Mesendoderm (in vitro differentiated cells): ENCODE data around the gene MAML1.

Source experiments
- DNase-seq: peaks from one replicate; pipeline ENCODE4 v3.0.0; 2013
- H2AK5ac ChIP-seq: 2 replicates; pipeline ENCODE4 v1.6.1; 2013; ENCODE audit warnings: low read length, inconsistent platforms
- H2BK120ac ChIP-seq: 2 replicates; pipeline ENCODE4 v1.6.1; 2013; ENCODE audit warnings: low read depth, mild to moderate bottlenecking, low read length, moderate library complexity, mixed read lengths
- H2BK15ac ChIP-seq: replicated peaks from 2 replicates; pipeline ENCODE4 v1.6.1; 2013; ENCODE audit warnings: low read depth, mild to moderate bottlenecking, moderate library complexity
- H2BK5ac ChIP-seq: 2 replicates; pipeline ENCODE4 v1.6.1; 2013; ENCODE audit warnings: low read length, inconsistent platforms
- H3K18ac ChIP-seq: 2 replicates; pipeline ENCODE4 v1.6.1; 2013; ENCODE audit warnings: mild to moderate bottlenecking, low read length, mixed read lengths
- H3K23ac ChIP-seq: one replicate; pipeline ENCODE4 v1.6.1; 2013; ENCODE audit warnings: low read length
- H3K27ac ChIP-seq: 2 replicates; pipeline ENCODE4 v1.5.1; 2013; ENCODE audit warnings: low read depth, mild to moderate bottlenecking, inconsistent platforms, low read length, moderate library complexity
- H3K27me3 ChIP-seq: 2 replicates; pipeline ENCODE4 v1.6.1; 2013; ENCODE audit warnings: low read length, control low read depth, mild to moderate bottlenecking, inconsistent platforms; ENCODE audit not compliant: insufficient read depth, poor library complexity
- H3K36me3 ChIP-seq: 2 replicates; pipeline ENCODE4 v1.6.1; 2013; ENCODE audit warnings: low read length, inconsistent platforms; ENCODE audit not compliant: control insufficient read depth, insufficient read depth
- H3K4ac ChIP-seq: one replicate; pipeline ENCODE4 v1.6.1; 2013; ENCODE audit warnings: low read depth, mild to moderate bottlenecking, low read length, moderate library complexity
- H3K4me1 ChIP-seq: 2 replicates; pipeline ENCODE4 v1.6.1; 2013; ENCODE audit warnings: low read depth, low read length, inconsistent platforms; ENCODE audit not compliant: control insufficient read depth
- H3K4me2 ChIP-seq: 2 replicates; pipeline ENCODE4 v1.6.1; 2013; ENCODE audit warnings: low read length
- H3K4me3 ChIP-seq: 2 replicates; pipeline ENCODE4 v1.5.1; 2013; ENCODE audit warnings: mild to moderate bottlenecking, low read length
- H3K56ac ChIP-seq: one replicate; pipeline ENCODE4 v1.6.1; 2013; ENCODE audit warnings: low read length
- H3K79me1 ChIP-seq: 2 replicates; pipeline ENCODE4 v1.6.1; 2013; ENCODE audit warnings: low read length, inconsistent platforms
- H3K79me2 ChIP-seq: 2 replicates; pipeline ENCODE4 v1.6.1; 2013; ENCODE audit warnings: mild to moderate bottlenecking, low read length; ENCODE audit not compliant: control insufficient read depth, insufficient read depth
- H3K9ac ChIP-seq: 2 replicates; pipeline ENCODE4 v1.6.1; 2013; ENCODE audit warnings: low read length, inconsistent platforms
- H4K5ac ChIP-seq: one replicate; pipeline ENCODE4 v1.6.1; 2013; ENCODE audit warnings: low read length
- H4K8ac ChIP-seq: one replicate; pipeline ENCODE4 v1.6.1; 2013; ENCODE audit warnings: low read depth, mild to moderate bottlenecking, control low read depth, low read length, moderate library complexity
- WGBS: extraction: QIAGEN DNeasy Blood & Tissue Kit; methylation state at CpG from one replicate; pipeline ENCODE4 v1.1.7; 2013; ENCODE audit warnings: low lambda C conversion rate, missing lambda C conversion rate; ENCODE audit not compliant: insufficient coverage; ENCODE audit errors: extremely low coverage; 5-methylcytosine and 5-hydroxymethylcytosine counted together

MAML1 gene

DNA sequence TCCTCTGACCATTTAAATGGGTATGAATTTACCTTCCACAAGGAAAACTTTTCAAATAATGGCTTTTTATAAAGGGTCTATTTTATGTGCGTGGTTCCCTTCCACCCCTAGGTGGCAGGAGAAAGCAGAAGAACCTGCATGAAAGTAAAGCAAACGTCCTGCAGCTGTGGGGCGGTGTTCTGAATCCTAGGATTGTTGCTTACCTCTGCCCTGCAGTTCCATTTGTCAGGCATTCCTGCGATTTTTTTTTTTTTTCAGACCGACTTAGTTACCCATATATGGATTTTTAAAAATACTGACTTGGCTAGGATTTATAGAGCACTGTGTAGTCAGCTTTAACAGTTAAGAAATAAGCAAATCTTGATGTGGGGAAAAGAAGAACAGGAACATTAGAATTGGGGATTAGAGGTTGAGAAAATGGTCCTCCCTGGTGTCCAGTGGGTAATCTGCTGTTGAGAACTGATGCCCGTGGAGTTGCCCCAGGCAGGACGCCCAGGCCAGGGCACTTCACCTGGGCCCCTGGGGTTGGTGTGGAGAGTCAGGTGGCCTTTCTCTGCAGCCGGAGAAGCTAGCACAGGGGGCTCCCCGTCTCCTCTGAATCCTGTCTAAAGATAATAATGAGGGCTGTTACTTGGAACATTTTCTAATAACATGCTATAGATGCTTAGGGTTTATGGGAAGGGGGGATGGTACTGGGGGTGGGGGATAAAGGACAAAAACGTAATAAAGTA, 30.8 kb downstream of the MAML1 start:
- Histone ChIP-seq H2BK15ac (no peak overlapping the region), H3K56ac (peak overlapping the region; percentile 39), H2AK5ac (no peak overlapping the region), H3K18ac (peak overlapping the region; percentile 53), H2BK120ac (no peak overlapping the region), H2BK5ac (no peak overlapping the region), H4K8ac (no peak overlapping the region), H3K27ac (no peak overlapping the region), H3K9ac (no peak overlapping the region), H3K79me1 (peaks cover 28% of the 10 kb centered on the region), H3K4ac (no peak overlapping the region), H4K5ac (no peak overlapping the region), H3K4me2 (no peak overlapping the region), H3K36me3 (peaks cover 5% of the 10 kb centered on the region), H3K27me3 (no peaks in the 10 kb centered on the region), H3K79me2 (peaks cover 42% of the 10 kb centered on the region), H3K23ac (peak overlapping the region; percentile 30), H3K4me1 (no peaks in the 10 kb centered on the region), H3K4me3 (no peak overlapping the region)
- peak; percentile 91 for DNase-seq
- no CpG with 5 or more reads among the region's 10 CpGs for WGBS

DNA sequence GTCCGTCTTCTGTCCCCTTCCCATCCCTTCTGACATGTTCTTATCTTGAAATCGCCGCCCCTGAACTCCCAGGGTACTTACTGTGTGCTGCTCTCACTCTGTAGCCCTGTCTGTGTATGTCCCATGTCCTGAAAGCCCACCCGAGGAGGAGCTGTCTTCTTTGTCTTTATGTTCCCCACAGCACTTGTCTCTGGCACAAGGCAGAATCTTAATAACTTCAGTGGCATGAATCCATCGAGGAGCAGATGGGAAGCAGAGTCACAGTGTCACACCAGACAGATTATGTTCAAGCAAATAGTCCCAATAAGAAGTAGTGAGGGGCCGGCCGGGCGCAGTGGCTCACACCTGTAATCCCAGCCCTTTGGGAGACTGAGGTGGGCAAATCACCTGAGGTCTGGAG, 31.4 kb downstream of the MAML1 start:
- Histone ChIP-seq H3K79me1 (peaks cover 31% of the 10 kb centered on the region), H3K4ac (no peak overlapping the region), H4K5ac (no peak overlapping the region), H2BK5ac (no peak overlapping the region), H2AK5ac (no peak overlapping the region), H2BK120ac (no peak overlapping the region), H3K9ac (no peak overlapping the region), H3K27me3 (no peaks in the 10 kb centered on the region), H3K56ac (no peak overlapping the region), H3K36me3 (peaks cover 8% of the 10 kb centered on the region), H3K4me3 (no peak overlapping the region), H3K23ac (no peak overlapping the region), H3K79me2 (peaks cover 42% of the 10 kb centered on the region), H3K4me2 (no peak overlapping the region), H3K27ac (no peak overlapping the region), H2BK15ac (no peak overlapping the region), H3K18ac (no peak overlapping the region), H3K4me1 (no peaks in the 10 kb centered on the region), H4K8ac (no peak overlapping the region)
- no peak for DNase-seq
- WGBS, result no CpG with 5 or more reads among the region's 8 CpGs

- Histone ChIP-seq H3K9ac (no peak overlapping the region), H4K5ac (no peak overlapping the region), H2BK15ac (no peak overlapping the region), H3K4me3 (no peak overlapping the region), H3K56ac (no peak overlapping the region), H3K27ac (peak overlapping the region; percentile 60), H3K4me1 (no peaks in the 10 kb centered on the region), H2BK120ac (no peak overlapping the region), H3K79me2 (peaks cover 28% of the 10 kb centered on the region), H3K4me2 (no peak overlapping the region), H3K4ac (no peak overlapping the region), H3K18ac (no peak overlapping the region), H3K36me3 (peaks cover 13% of the 10 kb centered on the region), H2AK5ac (no peak overlapping the region), H3K79me1 (peaks cover 21% of the 10 kb centered on the region), H3K23ac (no peak overlapping the region), H2BK5ac (no peak overlapping the region), H3K27me3 (no peaks in the 10 kb centered on the region), H4K8ac (no peak overlapping the region)
- WGBS, result no CpG with 5 or more reads among the region's 13 CpGs
- peak; percentile 44 for DNase-seq
Measured at GRCh38 chr5:179765400-179765799, 32.8 kb downstream of the MAML1 start.

- Histone ChIP-seq H3K4ac (no peak overlapping the region), H3K36me3 (peaks cover 15% of the 10 kb centered on the region), H4K8ac (no peak overlapping the region), H3K9ac (peak overlapping the region; percentile 20), H3K56ac (peak overlapping the region; percentile 60), H2AK5ac (no peak overlapping the region), H3K27ac (peak overlapping the region; percentile 60), H3K18ac (peak overlapping the region; percentile 20), H2BK15ac (no peak overlapping the region), H3K4me1 (no peaks in the 10 kb centered on the region), H3K79me2 (peaks cover 26% of the 10 kb centered on the region), H3K4me3 (no peak overlapping the region), H3K4me2 (no peak overlapping the region), H3K23ac (no peak overlapping the region), H4K5ac (no peak overlapping the region), H3K79me1 (peaks cover 20% of the 10 kb centered on the region), H3K27me3 (no peaks in the 10 kb centered on the region), H2BK120ac (no peak overlapping the region), H2BK5ac (no peak overlapping the region)
- no peak for DNase-seq
- WGBS, result no CpG with 5 or more reads among the region's 20 CpGs
Measured at GRCh38 chr5:179766021-179766725, 33.6 kb downstream of the MAML1 start.

DNA sequence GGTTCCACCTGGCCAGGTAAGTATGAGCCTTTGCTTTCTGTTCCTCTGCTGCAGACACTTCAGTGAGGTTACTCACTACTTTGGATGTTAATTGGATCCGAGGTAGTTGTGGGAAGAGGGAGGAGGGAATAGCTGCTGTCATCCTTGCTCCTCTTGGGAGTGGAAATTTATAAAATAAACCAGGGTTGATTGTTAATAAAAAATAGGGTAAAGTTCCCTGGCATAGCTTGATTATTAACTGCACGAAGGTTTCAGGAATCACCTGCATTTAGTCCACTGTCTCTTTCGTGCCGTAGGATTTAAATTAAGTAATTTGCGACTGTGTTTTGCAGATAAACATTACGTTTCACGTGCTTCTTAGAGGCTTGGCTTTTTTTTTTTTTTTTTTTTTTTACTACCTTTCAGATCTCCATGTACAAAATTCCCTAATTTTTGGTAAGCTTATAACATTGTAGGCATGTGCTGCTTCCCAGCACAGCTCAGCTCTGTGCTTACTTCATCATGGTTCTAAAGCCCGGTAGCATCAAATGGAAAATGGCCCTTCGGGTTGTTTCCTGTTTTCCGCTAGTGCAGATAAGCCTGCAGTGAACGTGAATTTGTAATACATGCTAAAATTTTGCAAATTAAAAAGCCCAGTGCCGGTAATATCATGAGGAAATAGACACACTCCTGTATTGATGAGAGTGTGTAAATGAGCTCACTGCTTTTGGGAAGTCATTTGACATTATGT, 34.3 kb downstream of the MAML1 start:
- Histone ChIP-seq H3K79me2 (peaks cover 26% of the 10 kb centered on the region), H3K27ac (no peak overlapping the region)

More for the DNA sequence above, 34.3 kb downstream of the MAML1 start:
- no peak overlapping the region for H3K4ac ChIP-seq
- H3K56ac ChIP-seq, result no peak overlapping the region
- H4K8ac ChIP-seq, result no peak overlapping the region
- DNase-seq, result no peak
- no peak overlapping the region for H3K4me3 ChIP-seq
- peak overlapping the region; percentile 20 for H3K18ac ChIP-seq
- H3K9ac ChIP-seq, result no peak overlapping the region
- no peak overlapping the region for H3K23ac ChIP-seq
- no peaks in the 10 kb centered on the region for H3K27me3 ChIP-seq
- H3K79me1 ChIP-seq, result peaks cover 20% of the 10 kb centered on the region
- H3K4me1 ChIP-seq, result no peaks in the 10 kb centered on the region
- no peak overlapping the region for H2BK120ac ChIP-seq
- peaks cover 18% of the 10 kb centered on the region for H3K36me3 ChIP-seq
- no peak overlapping the region for H2BK15ac ChIP-seq
- no peak overlapping the region for H2AK5ac ChIP-seq
- H2BK5ac ChIP-seq, result no peak overlapping the region
- no peak overlapping the region for H3K4me2 ChIP-seq
- WGBS, result no CpG with 5 or more reads among the region's 12 CpGs
- H4K5ac ChIP-seq, result no peak overlapping the region
